ENCODE data around the gene STK10.
A peak's percentile ranks its signal among the peaks of the same experiment; 100 is the strongest.

The STK10 gene

DNA sequence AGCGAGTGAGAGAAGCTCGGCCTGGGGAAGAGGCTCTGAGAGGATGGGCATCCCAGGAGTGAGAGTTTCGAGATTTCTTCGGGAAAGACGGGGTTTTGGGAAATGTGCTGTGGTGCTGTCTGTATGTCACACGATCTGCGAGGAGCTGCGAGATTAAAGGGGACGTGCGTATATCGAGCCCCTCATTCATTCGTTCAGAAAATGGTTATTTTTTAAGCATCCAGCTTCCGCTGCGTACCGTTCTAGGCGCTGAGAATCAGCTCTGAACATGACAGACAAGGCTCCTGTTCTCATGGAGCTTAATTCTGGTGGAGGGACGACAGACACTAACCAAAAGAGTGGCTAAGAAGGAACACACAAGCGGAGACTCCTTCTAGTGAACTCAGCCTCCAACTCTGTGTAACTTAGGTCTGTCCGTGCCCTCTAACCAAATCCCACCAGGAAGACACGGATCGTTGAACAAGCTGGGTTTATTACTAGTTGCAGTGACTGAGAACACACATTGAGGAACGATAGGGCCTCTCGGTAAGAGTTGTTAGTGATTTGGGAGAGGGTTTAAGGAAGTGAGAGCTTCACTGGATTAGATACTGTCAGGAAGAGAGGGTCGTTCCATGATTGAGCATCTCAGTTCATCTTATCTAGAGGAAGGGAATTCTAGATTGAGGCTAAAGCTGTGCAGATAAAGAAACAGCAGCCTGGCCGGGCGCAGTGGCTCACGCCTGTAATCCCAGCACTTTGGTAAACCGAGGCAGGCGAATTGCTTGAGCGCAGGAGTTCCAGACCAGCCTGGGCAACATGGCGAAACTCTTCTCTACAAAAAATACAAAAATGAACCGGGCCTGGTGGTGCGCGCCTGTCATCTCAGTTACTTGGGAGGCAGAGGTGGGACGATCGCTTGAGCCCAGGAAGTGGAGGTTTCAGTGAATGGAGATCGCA is 180.6 kb downstream of the STK10 start:
- Histone ChIP-seq H3K9me3 (no peaks in the 10 kb centered on the region), H3K36me3 (no peaks in the 10 kb centered on the region), H3K4me1 (peaks cover 9% of the 10 kb centered on the region), H3K4me3 (ENCODE audit: low read depth, low read length) (peak overlapping the region; percentile 73), H3K27me3 (no peaks in the 10 kb centered on the region)
- TF ChIP-seq, protein P1, sequence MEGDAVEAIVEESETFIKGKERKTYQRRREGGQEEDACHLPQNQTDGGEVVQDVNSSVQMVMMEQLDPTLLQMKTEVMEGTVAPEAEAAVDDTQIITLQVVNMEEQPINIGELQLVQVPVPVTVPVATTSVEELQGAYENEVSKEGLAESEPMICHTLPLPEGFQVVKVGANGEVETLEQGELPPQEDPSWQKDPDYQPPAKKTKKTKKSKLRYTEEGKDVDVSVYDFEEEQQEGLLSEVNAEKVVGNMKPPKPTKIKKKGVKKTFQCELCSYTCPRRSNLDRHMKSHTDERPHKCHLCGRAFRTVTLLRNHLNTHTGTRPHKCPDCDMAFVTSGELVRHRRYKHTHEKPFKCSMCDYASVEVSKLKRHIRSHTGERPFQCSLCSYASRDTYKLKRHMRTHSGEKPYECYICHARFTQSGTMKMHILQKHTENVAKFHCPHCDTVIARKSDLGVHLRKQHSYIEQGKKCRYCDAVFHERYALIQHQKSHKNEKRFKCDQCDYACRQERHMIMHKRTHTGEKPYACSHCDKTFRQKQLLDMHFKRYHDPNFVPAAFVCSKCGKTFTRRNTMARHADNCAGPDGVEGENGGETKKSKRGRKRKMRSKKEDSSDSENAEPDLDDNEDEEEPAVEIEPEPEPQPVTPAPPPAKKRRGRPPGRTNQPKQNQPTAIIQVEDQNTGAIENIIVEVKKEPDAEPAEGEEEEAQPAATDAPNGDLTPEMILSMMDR (IDR thresholded peaks at IDR 0.05; ENCODE audit: low read depth, low read length): no peak
- DNase-seq: no peak

DNA sequence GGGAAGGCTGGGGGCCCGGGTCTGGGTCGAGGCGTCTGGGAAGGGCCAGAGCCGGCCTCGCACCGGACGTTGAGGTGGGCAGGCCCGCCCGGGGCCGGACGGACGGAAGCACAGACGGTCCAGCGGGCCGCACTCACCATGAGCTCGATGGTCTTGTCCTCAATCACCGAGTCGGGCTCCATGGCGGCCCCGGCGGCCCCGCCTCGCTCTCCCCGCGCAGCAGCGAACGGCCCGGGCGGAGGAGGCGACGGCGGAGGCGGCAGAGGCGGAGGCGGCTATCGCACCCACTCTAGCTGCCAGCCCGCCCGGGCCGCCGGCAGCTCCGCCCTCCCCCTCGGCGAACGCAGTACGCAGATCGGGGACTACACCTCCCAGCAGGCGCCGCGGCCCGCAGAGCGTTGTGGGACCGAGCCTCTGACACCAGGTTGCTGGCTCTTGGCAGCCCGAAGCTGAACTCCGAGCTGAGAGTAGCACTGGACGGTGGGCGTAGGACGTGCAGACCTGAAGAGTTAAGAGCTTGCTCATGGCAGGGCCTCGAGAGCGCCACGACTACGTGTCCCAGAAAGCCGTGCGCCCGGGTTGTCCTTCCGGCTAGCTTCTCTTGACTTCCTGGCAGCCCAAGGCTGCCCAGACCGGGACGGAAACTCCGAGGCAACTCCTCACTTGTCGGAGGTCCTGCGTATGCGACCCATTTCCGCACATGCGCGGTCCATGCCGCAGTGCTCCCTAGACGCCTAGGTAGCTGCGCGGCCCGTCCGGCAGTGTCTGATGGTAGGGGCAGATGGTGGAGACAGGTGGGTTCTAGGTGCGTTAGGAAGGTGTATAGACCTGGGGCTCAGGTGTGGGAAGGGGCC is 181.5 kb downstream of the STK10 start, which contains the start of gene FBXW11:
Gene FBXW11, minus strand, starts transcription at position 318 of the 854 bp plus-strand sequence. Its CDS starts 136 bp downstream, at position 182.
- no peaks in the 10 kb centered on the region for H3K27me3 ChIP-seq
- H3K9me3 ChIP-seq: no peaks in the 10 kb centered on the region
- TF ChIP-seq, protein P1 (IDR thresholded peaks at IDR 0.05; ENCODE audit: low read depth, low read length): no peak
- H3K4me3 ChIP-seq (ENCODE audit: low read depth, low read length): peak within 1 kb of the TSS; percentile 73
- peak; percentile 98 for DNase-seq
- no peaks in the 10 kb centered on the region for H3K36me3 ChIP-seq
- H3K4me1 ChIP-seq: peaks cover 9% of the 10 kb centered on the region

DNA sequence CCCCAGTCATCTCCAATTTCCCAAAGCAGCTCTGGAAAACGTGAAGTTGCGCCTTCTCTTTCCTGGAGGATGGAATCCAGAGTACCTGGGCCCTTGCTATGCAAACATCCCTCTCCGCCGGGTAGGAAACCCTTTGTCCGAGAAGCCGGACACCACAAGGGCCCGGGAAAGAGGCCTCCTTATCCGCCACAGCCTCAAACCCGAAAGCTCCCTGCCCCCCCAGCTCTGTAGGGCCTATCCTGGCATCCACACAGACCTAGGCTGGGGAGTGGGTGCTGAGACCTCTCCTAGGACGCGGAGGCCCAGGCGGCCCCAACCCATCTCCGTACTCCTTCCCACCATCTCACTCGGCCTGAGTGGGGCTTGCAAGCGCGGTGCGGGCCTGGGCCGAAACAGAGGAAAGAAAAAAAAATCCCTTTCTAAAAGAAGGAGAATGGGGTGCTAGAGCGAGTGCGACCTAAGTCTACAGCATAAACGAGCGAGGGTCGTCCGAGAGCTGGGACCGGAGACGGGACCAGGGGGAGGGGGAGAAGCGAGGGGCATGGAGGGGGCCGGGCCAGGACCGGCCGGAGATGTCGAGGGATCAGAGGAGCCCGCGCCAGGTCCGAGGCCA is 182.2 kb downstream of the STK10 start:
- Histone ChIP-seq H3K9me3 (no peaks in the 10 kb centered on the region), H3K4me3 (ENCODE audit: low read depth, low read length) (peak overlapping the region; percentile 73), H3K4me1 (peaks cover 9% of the 10 kb centered on the region), H3K36me3 (no peaks in the 10 kb centered on the region), H3K27me3 (no peaks in the 10 kb centered on the region)
- TF ChIP-seq, protein P1 (IDR thresholded peaks at IDR 0.05; ENCODE audit: low read depth, low read length): no peak
- peak; percentile 22 for DNase-seq

DNA sequence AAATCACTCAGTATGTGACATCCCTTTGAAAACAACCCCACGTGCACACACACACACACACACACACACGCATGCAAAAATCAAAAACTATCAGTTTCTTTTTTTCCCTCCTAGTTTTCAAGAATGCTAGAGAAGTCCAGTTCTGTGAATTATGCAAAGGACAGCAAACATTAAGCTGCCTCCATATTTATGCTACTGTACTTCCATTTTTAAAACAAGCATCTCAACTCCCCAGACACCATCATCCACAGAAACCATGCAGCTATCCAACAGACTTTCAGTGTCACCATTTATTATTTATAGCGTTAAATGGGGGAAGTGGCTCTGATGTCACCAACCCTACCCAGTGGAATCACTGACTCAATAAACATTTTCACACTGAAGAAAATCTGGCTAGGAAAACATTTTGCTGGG is 183.2 kb downstream of the STK10 start:
- H3K9me3 ChIP-seq: no peaks in the 10 kb centered on the region
- H3K4me3 ChIP-seq (ENCODE audit: low read depth, low read length): peak overlapping the region; percentile 73
- no peak for DNase-seq
- H3K27me3 ChIP-seq: no peaks in the 10 kb centered on the region
- TF ChIP-seq, protein P1 (IDR thresholded peaks at IDR 0.05; ENCODE audit: low read depth, low read length): no peak
- H3K4me1 ChIP-seq: peaks cover 9% of the 10 kb centered on the region
- no peaks in the 10 kb centered on the region for H3K36me3 ChIP-seq

DNA sequence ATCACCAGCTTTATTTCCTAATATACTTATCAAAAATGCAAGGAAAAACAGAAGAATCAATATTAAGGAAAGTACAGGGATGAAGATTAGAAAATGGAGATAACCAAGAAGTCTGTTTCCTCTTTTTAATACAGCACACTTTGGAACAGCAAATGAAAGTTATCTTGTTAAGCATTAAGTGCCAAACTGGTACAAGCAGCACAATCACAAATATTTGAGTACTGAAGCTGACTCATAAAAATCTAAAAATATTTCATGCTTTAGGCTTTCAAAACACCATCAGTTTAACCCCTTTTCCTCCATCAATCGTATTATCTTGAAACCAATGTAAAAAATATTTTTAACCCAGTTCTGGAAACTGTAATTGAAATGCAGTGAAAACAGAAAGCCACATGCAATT is 184.3 kb downstream of the STK10 start:
- H3K4me1 ChIP-seq: peaks cover 9% of the 10 kb centered on the region
- no peak for DNase-seq

More for the DNA sequence above, 184.3 kb downstream of the STK10 start:
- Histone ChIP-seq H3K9me3 (no peaks in the 10 kb centered on the region), H3K4me3 (ENCODE audit: low read depth, low read length) (peak overlapping the region; percentile 19; the same call in 1 of the 2 replicates), H3K36me3 (no peaks in the 10 kb centered on the region), H3K27me3 (no peaks in the 10 kb centered on the region)
- TF ChIP-seq, protein P1 (IDR thresholded peaks at IDR 0.05; ENCODE audit: low read depth, low read length): no peak
